Testis (tissue), 2 donors: ENCODE data around the gene THSD4.

Experiments
- POLR2A ChIP-seq: fragments of 450-650 bp; IDR thresholded peaks from one replicate; pipeline ENCODE4 v1.6.1; 2017; ENCODE audit warnings: antibody characterized with exemption, mild to moderate bottlenecking, moderate library complexity
- TF ChIP-seq, protein P1 (sequence below), 3 experiments: fragments of 450-650 bp in 2 of 3; fragments of 200-600 bp in 1 of 3; sonication (generic) in 1 of 3; IDR thresholded peaks; one replicate each; pipeline ENCODE4 v1.5.1; 2016 to 2019; ENCODE audit warnings: antibody characterized with exemption in 3 of 3, mild to moderate bottlenecking in 2 of 3, moderate library complexity in 1 of 3

DNA sequence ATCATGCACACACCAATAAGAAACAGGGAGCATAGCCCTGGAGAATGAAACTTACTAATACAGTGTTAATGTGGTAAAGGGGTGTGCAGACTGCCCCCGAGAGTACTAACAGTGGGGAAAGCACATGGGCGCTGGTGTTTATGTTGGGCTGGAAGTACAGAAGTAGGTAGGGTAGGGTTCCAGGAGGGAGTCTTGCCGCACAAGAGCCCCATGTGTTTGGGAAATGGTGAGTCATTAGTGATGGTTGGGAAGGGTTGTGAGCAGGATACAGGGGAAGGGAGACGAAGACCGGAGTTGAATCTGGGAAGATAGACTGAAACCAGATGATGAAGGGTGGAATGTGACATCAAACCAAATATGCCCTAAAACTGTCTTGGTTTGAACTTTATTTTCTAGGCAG, 117.1 kb downstream of the THSD4 start:
- no peak for TF ChIP-seq POLR2A
- TF ChIP-seq, protein P1, sequence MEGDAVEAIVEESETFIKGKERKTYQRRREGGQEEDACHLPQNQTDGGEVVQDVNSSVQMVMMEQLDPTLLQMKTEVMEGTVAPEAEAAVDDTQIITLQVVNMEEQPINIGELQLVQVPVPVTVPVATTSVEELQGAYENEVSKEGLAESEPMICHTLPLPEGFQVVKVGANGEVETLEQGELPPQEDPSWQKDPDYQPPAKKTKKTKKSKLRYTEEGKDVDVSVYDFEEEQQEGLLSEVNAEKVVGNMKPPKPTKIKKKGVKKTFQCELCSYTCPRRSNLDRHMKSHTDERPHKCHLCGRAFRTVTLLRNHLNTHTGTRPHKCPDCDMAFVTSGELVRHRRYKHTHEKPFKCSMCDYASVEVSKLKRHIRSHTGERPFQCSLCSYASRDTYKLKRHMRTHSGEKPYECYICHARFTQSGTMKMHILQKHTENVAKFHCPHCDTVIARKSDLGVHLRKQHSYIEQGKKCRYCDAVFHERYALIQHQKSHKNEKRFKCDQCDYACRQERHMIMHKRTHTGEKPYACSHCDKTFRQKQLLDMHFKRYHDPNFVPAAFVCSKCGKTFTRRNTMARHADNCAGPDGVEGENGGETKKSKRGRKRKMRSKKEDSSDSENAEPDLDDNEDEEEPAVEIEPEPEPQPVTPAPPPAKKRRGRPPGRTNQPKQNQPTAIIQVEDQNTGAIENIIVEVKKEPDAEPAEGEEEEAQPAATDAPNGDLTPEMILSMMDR (IDR thresholded peaks at IDR 0.05) = no peak
